NCI-H1105 treated with DMSO at 0.1 percent for 48 hours (cell line): ENCODE results near the gene IGF2R.

Source experiments
- DNase-seq: peaks from one replicate; lab custom pipeline; 2025; lab: John Stamatoyannopoulos, UW

The IGF2R gene

GRCh38 chr6:159974932-159975331, 6.0 kb downstream of the IGF2R start:
- no peak for DNase-seq

DNA sequence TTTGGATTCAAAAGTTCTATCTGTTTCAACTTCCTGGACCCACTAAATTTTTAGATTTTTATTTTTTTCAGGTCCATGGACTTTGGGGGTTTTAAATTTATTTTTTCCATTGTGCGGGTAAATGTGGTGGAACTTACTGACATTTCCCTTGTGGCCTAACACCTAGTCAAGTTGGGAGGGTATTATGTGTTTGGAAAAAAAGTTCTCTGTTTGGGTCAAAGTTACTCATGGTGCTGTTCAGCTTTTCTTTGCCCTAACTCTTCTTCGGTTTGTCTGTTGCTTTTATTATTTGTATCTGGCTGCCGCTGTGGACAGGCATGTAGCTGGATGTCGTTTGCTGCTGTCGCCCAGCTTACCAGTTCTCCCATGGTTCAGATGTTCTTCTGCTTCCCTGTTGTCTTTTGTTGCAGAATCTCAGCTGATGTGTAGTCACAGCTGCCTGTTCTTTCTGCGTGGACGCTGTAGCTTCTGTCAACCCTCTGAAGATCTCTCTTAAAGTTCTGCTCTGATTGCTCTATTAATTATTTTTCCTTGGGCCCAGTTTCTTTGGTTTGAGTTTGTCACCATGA, 7.9 kb downstream of the IGF2R start:
- DNase-seq, result no peak

DNA sequence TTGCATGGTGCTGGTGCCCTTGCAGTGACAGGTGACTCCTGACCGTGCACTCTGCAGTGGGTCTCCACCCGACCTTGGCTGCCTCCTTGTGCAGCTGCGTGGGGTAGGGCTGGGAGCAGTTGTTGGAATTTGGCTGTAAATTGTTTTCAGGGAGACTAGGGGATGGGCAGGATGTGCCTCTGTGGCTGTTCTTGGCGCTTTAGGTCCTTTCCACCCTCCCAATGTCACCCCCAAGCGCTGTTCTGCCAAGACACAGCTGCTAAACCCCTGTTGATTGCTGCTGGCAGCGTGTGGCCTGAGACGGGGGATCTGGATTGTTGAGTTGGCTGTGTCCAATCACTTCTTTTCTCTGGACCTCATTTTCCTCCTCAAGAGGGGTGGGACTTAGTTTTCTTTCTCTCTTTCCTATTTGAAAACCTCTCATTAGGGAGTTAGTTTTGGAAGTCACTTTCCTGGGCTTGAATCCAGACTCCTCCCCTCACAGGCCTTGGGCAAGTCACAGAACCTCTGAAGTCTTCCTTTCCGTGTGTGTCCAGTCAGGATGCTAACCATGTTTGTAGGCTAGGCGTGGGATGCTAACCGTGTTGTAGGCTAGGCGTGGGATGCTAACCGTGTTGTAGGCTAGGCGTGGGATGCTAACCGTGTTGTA, 8.5 kb downstream of the IGF2R start:
- no peak for DNase-seq

DNA sequence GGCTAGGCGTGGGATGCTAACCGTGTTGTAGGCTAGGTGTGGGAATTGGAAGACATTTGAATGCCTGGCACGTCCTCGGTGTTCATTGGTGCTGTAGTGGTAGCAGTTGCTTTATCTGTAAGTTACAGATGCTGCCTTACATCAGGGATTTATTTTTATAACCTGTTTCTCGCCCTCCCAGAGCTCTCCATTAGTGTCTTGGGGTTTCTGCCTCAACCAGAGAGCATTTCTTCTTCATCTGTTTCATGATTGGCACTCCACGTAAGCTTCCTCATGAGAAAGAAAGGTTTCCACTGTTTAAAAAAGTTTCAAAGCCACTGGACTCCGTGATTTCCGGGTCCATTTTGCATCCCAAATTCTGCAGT, 9.0 kb downstream of the IGF2R start:
- DNase-seq, result no peak

GRCh38 chr6:159978291-159979135, 9.6 kb downstream of the IGF2R start:
- no peak for DNase-seq

- DNase-seq, result no peak
Observed at GRCh38 chr6:159979136-159979874, 10.4 kb downstream of the IGF2R start.

DNA sequence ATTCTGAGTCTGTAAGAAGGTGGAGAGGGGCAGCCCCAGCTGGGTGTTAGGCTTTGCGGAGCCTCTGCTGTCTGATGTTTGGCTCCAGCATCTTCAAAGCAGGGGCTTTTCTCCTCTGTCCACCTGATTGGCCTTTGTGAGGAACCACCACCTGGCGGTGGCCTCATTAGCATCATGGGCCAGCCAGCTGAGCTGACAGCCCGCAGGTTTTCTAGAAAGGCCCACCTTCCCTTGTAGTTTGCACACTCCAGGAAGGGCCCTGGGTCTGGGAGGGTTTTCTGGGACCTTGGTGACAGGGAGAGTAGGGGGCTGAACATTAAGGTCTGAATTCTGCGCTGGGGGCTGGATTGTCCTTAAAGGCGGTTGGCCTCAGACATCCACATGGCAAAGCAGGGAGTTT, 11.6 kb downstream of the IGF2R start:
- no peak for DNase-seq

DNA sequence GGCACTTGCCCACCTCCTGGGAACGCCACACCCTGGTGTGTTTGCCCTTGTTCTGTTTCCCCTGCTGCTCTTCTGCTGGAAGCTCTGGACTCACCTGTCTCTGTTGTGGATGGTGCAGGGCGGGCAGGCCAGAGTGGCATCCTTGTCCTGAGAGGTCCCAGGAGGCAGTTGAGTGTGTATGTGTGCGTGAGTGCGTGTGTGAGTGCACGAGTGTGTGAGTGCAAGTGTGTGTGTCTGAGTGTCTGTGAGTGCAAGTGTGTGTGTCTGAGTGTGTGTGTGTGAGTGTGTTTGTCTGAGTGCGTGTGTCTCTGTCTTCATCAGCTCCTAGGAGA, 12.2 kb downstream of the IGF2R start:
- no peak for DNase-seq

- DNase-seq, result no peak
Observed at GRCh38 chr6:159981403-159982245, 12.7 kb downstream of the IGF2R start.

GRCh38 chr6:159982731-159983506, 14.0 kb downstream of the IGF2R start:
- DNase-seq, result no peak

GRCh38 chr6:159983641-159984080, 14.8 kb downstream of the IGF2R start:
- no peak for DNase-seq

DNA sequence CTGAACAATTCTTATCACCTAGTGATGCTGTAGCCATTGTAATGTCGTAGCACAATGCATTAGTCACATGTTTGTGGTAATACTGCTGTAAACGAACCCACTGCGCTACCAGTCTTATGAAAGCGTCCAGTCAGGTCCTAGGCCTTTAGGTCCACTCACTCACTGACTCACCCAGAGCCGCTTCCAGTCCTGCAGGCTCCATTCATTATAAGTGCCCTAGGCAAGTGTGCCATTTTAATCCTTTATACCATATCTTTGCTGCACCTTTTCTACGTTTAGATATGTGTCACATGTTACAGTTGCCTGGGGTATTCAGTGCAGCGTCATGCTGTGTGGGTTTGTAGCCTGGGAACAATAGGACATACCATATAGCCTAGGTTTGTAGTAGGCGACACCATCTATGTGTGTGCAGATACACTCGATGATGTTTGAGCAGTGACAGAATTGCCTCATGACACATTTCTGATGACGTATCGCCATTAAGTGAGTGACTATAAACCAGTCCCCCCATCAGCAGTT, 15.4 kb downstream of the IGF2R start:
- DNase-seq, result no peak

- no peak for DNase-seq
Observed at GRCh38 chr6:159985296-159985945, 16.5 kb downstream of the IGF2R start.

GRCh38 chr6:159988983-159989454, 20.1 kb downstream of the IGF2R start:
- DNase-seq, result no peak

- no peak for DNase-seq
Observed at GRCh38 chr6:159989492-159990480, 20.9 kb downstream of the IGF2R start.

- no peak for DNase-seq
Observed at GRCh38 chr6:159992366-159992765, 23.5 kb downstream of the IGF2R start.

DNA sequence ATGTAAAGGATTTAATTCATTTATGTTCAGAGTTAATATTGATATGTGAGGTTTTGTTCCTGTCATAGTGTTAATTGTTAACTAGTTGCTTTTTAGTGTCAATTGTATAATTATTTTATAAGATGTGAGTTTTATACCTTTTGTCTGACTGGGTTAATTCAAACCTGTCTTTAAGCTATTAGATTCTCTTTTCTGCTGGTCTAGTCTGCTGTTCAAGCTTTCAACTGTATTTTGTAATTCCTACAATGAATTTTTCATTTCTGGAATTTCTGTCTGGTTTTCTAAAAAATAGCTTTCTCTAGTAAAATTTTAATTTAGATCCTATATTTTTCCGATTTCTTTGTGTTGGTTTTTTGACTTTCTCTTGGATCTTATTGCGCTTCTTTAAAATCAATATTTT, 26.5 kb downstream of the IGF2R start:
- DNase-seq, result no peak

- DNase-seq, result no peak
Observed at GRCh38 chr6:159996087-159996622, 27.3 kb downstream of the IGF2R start.
